GM21825 (cell line): ENCODE data around the gene TNIP3.
"Not testable (repeated sequence)": the region's sequence is repeated elsewhere in the genome, so short reads cannot be mapped to it uniquely, and the experiment has no call there.

Experiments used
- ATAC-seq: cut with Tn5 transposase; IDR thresholded peaks from one replicate; pipeline ENCODE4 v1.9.1; 2021; ENCODE audit warnings: mild to moderate bottlenecking, moderate library complexity; ENCODE audit not compliant: unreplicated experiment

The TNIP3 gene

DNA sequence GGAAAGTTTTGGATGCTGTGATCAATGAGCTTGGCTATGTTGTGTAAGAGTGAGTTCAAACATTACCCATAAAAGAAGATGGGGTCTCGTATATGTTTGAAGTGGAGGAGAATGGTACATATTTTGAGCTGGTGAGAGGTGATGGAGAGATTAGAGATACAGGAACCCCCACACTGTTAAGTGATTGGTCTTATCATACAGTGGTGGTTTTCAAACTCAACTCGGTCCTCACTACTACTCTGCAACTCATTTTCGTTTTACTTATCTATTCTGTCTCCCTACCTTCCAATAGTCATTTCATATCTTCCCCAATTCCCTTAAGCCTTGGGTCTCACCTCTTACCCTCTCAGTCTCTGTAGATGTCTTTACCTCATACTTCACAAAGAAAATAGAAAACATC lies 16.4 kb upstream of the TNIP3 start:
- ATAC-seq = no peak

DNA sequence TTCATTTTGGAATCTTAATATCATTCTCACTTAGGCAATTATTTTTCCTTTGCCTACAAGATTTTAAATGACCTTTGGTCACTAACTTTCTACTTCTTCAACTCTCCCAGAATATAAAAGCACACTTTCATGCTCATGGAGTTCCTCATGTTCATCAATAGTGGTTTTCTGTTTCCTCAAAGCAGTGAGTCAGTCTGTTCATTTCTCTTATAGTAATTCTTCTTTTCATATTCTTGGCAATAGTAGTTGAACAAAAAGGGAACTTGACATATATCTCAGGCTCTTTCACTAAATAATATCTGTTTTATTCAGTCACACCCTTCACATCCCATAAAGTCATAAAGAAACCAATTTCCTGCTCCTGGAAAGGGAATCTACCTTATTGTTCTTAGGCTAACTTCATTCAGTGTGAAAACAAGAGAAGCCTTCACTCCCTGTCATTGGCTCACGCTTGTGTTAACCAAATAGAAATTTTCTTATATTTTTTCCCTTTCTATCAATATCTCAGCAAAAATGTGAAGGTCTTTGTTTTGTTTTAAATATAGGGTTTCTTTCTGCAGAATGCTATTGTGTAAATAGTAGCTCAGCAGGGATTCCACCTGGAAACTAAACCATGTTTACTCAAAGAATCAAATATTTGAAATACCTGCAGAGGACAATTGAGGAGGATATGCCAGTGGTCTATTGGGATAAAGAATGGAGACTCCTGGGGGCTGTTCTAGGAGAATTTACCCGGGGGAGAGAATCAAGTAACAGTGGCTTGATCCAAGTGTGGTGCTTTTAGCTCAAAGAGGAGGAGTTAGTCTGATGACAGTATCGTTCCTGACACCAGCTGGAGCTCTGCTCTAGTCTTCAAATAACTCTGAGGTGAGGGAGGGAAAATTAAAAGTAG lies 13.4 kb upstream of the TNIP3 start:
- ATAC-seq = no peak

DNA sequence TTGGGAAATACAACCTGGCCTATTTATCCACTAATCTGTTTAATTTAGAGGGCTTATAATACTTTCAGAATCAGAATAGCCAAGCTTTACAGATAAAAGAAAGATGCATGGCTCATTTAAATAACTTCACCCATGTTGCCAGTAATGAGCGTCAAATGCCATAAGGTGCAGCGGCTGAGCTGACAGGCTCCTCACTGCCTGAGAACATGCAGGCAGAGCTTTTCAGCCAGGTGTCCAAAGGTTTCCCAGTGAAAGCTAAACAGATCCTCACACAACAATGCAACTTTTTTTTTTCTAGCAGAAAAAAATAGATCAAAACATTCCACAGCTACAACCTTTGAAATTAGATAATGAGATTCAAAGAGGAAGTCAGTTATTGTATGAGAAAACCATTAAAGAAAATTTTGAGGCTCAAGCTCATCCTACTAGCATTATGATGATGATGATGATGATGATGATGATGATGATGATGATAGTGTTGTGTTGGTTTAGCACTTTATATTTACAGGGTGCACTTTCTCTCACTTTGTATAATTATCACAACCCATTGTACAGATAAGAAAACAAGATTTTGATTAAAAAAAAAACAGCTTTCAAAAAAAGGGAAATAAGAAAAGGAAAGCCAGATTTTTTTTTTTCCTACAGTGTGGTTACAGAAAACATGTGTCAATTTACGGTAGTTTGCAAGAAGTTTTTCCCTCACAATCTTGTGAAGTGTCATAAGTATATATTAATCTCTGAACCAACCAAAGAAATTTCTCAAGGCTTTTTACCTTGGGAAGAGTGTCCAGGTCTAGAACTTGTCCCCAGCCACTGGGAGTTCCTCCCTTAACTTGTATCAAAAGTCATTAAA lies 12.2 kb upstream of the TNIP3 start:
- ATAC-seq = no peak

DNA sequence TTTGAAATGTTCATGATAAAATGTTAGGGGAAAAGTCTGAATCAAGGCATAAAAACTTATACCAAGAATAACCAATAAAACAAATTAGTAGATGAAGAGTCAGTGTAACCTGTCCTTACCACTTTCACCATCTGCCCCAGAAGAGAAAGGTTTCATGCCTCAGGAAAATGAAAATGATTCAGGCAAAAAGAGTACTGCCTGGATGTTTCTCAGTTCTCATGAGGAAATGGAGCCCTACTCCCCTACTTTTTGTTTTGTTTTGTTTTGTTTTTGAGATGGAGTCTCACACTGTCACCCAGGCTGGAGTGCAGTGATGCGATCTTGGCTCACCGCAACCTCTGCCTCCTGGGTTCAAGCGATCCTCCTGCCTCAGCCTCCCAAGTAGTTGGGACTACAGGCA lies 7.4 kb upstream of the TNIP3 start:
- not testable (repeated sequence) for ATAC-seq

DNA sequence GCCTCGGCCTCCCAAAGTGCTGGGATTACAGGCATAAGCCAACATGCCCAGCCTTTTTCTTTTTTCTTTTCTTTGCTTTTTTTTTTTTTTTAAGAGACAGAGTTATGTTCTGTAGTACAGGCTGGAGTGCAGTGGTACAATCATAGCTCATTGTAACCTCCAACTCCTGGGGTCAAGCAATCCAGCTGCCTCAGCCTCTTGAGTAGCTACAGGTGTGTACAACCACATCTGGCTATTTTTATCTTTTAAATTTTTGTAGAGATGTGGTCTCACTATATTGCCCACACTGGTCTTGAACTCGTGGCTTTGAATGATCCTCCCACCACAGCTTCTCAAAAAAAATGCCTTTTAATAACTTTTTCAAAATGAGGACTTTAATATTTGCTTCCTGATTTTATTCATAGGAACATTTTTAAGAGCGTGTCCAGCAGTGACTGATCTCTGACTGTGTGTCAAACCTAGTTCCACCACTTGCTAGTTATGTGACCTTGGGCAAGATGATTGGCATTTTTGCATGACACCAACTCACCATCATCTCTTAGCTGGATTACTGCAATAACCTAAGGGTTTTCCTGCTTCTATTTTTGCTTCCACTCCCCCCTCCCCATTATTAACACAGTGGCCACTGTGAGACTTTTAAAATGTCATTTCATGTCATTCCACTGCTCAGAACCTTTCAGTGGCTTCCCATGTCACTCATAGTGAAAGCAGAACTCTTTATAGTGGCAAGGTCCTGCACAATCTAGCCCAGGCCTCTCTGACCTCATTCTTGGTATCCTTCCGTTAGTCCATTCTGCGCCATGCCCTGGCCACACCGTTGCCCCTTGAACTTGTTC lies 4.5 kb upstream of the TNIP3 start:
- ATAC-seq = peak; percentile 86

DNA sequence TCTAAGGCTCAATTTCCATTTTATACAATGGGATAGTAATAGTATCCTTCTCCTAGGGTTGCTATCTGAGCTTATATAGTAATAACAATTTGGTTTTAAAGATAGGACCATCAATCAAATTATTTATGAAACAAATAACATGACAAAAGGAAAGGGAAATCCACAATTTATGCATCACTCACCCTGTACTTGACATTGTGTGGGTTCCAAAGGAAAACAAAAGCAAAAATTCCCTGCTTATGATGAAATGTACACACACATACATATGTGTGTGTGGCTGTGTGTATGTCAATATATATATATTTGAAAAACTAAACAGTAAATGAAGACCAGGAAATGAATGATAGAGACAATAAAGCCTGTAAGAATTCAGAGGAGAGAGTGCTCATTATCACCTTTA lies 2.9 kb upstream of the TNIP3 start:
- ATAC-seq = no peak

DNA sequence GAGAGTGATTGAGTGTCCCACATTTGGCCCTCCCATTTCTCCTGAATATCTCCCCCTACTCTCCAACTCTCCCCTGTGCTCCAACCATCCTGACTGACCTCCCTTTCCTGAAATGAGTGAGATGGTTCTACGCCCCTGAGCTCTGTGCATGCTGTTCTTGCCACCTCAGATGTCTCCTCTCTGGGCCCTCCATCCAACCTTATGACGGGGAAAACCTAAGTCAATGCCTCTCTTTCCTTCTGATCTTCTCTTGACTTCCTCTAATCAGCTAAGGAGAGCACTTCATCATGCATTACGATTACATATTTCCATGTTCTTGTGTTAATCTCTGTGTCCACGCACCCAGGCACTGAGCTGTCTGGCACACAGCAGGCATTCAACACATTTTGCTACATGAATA lies 1.1 kb upstream of the TNIP3 start:
- ATAC-seq = no peak

DNA sequence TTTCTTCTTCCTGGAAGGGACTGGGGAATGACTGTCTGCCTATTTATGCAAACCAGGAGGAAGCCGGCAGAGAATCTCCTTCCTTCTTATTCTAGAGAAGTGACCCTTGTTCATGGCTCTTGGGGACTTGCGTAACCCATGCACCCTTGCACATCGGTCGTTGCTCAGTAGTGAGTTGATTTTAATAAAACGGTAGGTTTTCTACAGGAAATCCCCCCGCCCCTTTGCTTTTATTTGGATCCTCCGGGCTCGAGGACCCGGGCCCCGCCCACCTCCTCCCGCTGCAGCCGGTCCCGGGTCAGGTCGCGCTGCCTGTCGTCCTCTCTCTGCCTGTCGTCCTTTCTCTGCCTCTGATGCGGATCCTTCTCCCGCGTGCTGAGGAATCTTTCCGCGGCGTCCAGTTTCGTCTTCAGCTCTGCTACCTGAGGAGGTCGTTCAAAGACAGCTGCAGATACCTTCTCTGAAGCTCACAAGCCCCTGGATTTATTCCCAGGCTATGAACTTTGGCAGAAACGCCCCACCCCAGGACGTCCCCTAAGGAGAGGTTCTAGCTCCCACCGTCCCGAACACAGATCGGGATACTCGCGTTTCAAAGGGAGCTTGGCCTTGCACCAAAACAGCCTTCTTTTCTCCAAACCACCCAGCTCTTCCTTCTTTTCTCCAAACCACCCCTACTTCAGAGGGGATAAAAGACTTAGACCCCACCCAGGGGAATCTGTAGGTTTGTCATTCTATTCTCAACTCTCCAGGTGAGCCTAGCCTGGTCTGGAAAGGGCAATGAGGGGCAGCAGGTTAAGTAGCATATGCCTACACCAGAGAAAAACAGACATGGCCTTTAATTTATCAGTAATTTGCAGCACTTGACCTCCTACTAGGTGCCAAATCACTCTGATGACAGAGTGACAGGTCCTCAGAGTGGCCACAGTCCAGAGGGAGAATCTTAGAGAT lies 7.0 kb downstream of the TNIP3 start:
- ATAC-seq = no peak

DNA sequence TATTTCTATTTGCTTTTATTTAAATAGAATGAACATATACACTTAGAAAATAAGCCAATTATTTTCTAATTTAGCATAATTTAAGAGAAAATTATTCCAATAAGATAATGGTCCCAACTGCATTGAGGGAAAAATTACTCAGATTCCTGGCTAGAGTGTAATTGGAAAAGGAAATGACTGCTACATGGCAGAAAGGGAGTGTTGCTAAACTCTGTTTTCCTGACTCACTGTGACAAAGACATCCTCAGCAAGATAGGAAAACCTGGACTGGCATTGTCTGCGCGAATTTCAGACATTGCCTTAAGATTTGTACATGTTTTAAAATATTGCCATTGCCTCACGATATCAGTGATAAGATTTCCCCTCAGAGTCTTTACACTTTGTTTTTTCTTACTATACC lies 8.2 kb downstream of the TNIP3 start:
- no peak for ATAC-seq

DNA sequence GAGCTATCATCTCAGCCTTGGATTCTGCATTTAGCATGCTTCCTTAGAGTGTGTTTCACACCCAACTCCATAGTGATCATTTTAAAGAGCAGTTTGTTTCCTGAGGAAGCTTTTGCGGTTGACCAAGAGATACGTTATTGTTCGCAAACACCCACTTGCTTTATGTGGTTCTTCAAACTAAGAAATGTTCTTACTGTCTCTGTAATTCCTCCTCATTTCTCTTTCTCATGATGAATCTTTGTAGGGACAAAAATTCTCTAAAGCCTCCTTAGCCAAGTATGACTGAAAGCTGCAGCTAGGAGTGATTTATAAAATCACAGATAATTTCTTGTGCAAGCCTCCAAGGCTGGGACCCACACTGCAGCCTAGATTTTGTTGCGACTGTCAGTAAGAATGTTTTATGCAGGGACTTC lies 10.0 kb downstream of the TNIP3 start:
- no peak for ATAC-seq

DNA sequence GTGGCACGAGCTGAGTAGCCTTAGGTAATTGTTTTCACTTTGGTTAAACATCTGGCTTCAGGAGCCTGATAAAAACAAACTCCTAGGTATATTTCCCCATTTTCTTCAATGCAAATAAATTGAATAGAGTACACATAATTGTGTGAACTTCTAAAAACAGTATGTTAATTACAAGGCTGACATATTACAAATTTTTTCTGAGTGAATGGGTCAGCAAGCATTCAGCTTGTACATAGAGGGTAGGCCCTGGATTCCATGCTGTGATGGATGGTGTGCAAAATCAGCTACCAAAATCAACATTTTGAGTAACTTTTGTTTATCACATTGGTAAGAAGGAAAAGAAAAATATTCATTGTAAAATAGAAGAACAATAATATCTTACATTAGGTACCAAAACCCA lies 12.2 kb downstream of the TNIP3 start:
- ATAC-seq = no peak

DNA sequence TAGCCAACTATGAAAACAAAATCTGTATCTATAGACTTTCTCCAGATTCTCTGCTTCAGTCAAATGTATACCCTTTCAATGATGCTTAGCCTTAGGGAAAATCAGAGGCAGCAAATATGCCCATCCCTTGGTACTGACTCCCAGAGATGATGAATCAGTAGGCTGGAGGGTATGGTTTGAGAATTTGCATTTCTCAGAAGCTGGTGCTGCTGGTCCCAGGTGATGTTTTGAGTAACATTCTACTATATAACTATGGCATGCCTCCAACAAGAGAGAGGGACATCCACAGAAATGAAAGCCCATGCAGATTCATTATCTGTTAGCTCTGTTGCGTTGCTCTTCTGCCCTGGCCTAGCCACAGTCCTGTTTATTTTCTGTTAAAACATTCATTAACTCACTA lies 13.6 kb downstream of the TNIP3 start:
- no peak for ATAC-seq

DNA sequence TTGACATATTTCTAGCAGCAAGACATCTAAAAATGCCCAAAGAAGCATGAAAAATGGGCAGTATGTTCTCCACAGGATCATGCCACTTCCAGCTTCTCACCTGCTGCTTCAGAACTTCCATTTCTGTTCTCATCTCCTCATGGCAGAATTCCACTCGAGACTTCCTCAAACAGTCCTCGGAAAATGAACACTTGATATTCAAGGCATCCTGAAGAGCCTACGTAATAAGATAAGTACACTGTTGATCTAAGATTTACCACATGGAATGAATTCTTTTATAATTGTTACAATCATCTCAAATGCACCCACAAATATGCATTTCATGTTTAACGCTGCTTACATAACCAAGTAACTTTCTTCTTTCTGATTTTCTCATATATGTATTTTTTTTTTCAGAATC lies 14.1 kb downstream of the TNIP3 start:
- ATAC-seq = no peak

DNA sequence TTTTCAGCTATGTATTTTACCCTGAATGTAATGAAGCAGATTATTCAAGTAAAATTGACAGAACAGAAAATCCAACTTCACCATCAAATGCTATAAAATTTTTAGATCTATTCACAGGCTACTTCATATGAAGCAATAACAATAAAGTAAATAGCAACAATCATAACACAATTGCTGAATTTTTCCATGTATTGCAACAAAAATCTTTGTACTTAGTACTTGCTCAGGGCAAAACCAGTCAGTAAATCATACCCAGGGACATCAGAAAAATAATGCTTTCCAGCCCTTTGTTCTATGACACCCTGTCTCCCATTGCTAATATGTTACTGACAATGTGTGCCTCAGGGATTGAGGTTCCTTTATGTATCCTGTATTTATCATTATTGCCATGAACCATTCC lies 15.5 kb downstream of the TNIP3 start:
- no peak for ATAC-seq

DNA sequence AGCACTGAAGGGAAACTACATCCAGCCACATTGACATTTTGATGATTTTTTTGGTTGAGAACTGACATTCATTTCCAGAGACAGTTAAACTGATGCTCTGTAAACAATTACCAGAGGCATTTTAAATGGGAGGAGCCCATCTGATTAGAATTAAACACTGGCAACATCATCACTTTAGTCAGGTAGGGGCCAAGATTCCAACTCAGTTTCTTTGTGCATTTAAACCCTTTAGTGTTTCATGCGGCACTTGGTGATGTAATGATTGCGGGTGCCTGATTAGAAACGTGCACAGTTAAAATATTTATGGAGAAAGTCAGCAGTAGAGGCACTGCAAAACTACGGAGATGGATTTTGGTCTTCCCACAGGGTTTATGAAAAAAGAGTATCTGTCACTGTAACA lies 16.1 kb downstream of the TNIP3 start:
- ATAC-seq = no peak

DNA sequence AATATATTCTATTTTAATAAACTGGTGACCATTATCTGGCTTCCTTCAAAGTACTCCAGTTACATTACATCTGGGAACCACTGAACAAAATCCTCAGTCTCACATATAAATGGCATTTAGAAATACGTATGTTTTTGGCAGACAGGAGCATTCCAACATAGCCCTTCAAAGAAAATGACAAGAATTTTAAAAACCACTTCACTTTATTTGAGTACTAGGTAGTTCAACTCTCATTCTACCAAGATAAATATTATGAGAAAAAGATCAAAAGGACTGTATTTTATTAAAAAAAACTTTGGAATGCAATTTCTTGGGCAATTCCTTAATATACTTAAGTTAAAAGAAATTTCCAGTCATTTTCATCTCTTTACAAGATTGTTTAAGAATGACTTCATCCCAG lies 17.6 kb downstream of the TNIP3 start:
- no peak for ATAC-seq

DNA sequence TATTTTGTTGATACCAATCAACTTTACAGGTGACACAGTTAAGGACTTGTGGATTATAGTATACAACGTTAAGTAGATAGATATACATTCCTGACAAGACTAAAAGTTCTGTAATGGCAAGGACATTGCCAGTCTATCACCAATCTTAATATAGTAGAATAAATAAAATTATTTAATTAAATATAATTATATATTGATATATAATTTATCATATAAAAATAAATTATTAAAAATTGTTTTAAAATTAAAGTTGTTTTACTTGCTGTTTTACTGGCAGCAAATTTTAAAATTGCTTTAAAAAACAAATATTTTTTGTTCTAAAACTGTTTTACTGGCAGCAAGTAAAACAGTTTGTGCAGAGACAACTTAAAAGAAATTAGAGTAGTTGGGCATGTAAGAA lies 18.7 kb downstream of the TNIP3 start:
- no peak for ATAC-seq

DNA sequence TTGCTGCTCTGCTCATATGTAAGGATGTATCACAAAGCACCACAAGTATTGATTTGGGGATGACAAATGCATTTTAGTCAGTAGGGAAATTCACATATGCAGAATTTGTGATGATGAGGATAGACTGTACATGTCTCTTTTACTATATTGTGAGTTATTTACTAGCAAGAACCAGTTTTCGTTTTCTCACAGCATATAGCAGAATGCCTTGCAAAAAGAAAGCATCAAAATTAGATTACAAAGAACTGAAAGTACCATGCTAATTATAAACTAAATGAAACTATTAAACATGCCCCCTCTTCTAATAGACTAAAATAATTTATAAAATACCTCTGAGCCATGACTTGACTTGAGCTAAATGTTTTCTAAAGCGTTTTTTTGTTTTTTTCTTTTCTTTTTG lies 20.1 kb downstream of the TNIP3 start:
- no peak for ATAC-seq

DNA sequence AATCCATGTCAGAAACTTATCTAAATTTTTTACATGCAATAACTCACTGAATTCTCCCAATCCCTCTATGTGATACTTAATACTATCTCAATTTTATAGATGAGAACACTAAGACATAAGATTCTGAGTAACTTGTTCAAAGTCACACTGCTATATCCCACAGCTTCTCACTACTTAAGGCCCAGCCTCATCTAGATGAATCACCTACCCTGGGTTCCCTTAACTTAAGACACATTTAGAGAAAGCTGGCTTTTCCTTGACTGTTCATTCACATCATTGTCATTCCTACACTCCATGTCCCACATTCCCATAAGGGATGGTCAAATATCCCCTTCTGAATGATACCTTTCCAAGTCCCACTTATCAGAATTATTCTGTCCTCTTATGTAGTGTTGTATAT lies 21.0 kb downstream of the TNIP3 start:
- ATAC-seq = no peak
